Fibroblast of skin of right biceps (primary cell): Measurements from ENCODE around the gene UPF3A.
"Not testable (repeated sequence)": the region's sequence is repeated elsewhere in the genome, so short reads cannot be mapped to it uniquely, and the experiment has no call there.

Source experiments
- DNase-seq: peaks from one replicate; pipeline ENCODE4 v3.0.0-alpha.2; 2013

UPF3A gene, protein sequence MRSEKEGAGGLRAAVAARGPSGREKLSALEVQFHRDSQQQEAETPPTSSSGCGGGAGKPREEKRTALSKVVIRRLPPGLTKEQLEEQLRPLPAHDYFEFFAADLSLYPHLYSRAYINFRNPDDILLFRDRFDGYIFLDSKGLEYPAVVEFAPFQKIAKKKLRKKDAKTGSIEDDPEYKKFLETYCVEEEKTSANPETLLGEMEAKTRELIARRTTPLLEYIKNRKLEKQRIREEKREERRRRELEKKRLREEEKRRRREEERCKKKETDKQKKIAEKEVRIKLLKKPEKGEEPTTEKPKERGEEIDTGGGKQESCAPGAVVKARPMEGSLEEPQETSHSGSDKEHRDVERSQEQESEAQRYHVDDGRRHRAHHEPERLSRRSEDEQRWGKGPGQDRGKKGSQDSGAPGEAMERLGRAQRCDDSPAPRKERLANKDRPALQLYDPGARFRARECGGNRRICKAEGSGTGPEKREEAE

DNA sequence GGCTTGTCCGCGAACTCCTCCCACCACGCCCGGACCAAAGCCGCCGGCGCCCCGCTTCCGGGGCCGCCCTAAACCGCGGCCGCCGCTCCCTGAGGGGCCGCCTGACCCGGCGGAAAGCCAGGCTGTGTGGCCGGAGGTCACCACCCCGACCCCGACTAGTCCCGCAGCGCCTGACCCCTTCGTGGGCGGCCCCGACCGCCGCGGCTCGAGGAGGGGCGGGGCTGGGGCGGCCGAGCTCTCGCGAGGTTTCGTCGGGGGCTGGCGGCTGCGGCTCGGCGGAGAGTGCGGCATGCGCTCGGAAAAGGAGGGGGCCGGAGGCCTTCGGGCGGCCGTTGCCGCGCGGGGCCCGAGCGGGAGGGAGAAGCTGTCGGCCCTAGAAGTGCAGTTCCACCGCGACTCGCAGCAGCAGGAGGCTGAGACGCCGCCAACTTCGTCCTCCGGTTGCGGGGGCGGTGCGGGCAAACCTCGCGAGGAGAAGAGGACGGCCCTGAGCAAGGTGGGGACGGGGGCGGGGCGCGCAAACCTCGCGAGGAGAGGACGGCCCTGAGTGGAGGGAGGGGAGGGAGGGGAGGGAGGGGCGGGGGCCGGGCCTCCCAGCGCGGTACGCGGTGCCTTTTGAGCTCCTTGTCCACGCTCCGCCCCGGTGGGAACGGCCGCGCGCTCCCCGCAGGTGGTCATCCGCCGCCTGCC, at the start of gene UPF3A:
UPF3A (plus strand) TSS at position 251 of the 690 bp plus-strand sequence; CDS start at position 290, 39 bp downstream.
- peak; percentile 94 for DNase-seq

DNA sequence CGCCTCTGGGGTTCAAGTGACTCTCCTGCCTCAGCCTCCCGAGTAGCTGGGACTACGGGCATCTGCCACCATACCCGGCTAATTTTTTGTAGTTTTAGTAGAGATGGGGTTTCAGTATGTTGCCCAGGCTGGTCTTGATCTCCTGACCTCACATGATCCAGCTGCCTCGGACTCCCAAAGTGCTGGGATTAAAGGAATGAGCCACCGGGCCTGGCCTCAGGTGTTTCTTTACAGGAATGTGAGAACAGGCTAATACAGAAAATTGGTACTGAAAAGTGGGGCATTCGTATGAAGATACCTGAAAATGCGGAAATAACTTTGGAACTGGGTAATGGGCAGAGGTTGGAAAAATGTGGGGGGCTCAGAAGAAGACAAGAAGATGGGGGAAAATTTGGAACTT, 49.5 kb upstream of the UPF3A start:
- DNase-seq: no peak

GRCh38 chr13:114234266-114234644, 47.1 kb upstream of the UPF3A start:
- DNase-seq: no peak

- DNase-seq: peak; percentile 94
These were observed 46.6 kb upstream of the UPF3A start, which contains the start of gene CDC16 for GRCh38 chr13:114234645-114235421. TSS of gene CDC16 (plus strand) at chr13:114234897. CDS start at chr13:114235085, 188 bp downstream.

DNA sequence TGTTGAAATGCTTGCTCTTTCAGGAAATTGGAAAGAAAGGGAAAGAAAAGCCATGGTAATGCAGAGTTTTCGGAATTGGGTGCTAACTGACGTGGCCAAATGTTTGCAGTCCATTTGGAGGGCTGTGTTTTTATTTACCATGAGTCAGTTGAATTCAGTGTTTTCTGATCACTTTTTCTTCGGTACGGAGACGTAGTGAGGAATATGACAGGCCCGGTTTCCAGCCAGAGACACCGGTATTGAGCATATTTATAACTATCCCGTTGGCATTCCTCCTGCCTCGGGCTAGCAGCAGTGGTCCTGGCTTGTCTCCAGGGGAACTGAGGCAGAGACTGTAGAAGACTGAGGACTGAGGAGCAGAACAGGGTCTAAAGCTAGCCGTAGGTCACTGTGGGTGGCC, 45.7 kb upstream of the UPF3A start:
- DNase-seq: no peak

DNA sequence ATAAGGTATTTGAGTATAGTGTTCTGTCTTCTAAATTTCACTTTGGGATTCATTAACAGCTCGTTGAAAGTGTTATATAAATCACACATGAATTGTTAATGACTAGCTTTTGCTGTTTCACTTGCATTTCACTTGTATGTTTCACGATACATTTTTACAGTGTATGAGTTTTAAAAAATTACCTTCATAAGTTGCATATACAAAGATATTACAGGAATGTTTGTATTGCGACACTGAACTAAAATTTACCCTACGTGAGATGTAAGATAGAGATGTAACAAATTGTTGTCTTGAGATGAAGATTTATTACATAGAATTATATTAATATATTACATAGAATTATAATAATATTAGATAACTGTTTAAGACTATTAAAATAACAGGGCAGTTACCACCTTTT, 45.2 kb upstream of the UPF3A start:
- DNase-seq: no peak

GRCh38 chr13:114237415-114238112, 43.8 kb upstream of the UPF3A start:
- DNase-seq: no peak

DNA sequence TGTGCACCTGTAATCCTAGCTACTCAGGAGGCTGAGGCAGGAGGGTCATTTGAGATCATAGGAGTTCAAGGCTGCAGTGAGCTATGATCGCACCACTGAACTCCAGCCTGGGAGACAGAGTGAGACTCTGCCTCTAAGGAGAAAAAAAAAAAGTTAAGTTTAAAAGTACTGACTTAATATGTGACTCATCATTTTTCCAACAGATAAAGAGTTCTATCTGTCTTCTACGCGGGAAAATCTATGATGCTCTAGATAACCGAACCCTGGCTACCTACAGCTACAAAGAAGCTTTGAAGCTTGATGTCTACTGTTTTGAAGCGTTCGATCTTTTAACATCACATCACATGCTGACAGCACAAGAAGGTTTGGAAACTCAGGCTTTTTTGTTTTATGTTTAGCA, 39.5 kb upstream of the UPF3A start:
- no peak for DNase-seq

GRCh38 chr13:114243971-114244370, 37.4 kb upstream of the UPF3A start:
- DNase-seq: no peak

- no peak for DNase-seq
These were observed 36.8 kb upstream of the UPF3A start for GRCh38 chr13:114244637-114245036.

- peak; percentile 78 for DNase-seq
These were observed 33.4 kb upstream of the UPF3A start for GRCh38 chr13:114248011-114248410.

DNA sequence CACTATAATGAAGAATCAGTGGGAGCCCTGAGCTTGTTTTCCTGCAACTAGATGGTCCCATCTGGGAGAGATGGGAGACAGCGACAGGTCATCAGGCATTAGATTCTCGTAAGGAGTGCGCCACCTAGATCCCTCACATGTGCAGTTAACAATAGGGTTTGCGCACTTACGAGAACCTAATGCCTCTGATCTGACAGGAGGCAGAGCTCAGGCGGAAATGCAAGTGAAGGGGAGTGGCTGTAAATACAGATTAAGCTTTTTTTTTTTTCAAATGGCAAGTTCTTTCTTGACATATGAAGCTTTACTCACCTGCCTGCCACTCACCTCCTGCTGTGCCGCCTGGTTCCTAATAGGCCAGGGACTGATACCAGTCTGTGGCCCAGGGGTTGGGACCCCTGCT, 32.3 kb upstream of the UPF3A start:
- DNase-seq: no peak

GRCh38 chr13:114251639-114252440, 29.6 kb upstream of the UPF3A start:
- DNase-seq: not testable (repeated sequence)

- no peak for DNase-seq
These were observed 24.9 kb upstream of the UPF3A start for GRCh38 chr13:114256547-114256946.

DNA sequence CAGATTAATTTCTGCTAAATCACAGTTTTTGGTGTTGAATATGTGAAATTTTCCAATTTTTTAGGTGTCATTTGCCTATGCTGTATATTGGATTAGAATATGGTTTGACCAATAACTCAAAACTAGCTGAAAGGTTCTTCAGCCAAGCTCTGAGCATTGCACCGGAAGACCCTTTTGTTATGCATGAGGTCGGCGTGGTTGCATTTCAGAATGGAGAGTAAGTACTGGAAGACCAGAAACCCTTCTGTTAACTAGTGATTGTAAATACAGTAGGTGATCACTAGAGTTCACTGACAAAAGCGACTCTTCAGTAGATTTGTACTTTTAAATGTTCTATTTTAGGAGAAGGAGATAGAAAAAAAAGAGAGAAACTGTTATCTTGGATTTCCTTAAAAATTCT, 24.4 kb upstream of the UPF3A start:
- DNase-seq: no peak

GRCh38 chr13:114258589-114258988, 22.8 kb upstream of the UPF3A start:
- DNase-seq: no peak

DNA sequence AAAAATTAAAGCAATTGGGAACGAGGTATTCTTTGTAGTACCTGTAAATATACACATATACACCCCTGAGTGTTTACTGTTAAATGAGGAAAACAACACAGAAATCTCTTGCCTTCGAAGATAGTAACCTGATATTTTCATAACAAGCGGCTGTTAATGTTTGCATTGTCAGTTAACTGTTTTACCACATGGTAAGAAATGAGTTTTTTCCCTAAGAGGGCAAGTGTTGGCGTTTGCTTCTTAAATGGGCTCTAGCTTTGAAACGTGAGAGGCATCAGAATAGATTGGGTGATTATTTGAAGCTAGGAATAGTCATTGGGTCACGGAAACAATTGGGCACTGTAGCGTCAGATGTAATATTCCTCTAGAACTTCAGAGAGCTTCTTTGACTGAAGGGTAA, 22.0 kb upstream of the UPF3A start:
- DNase-seq: no peak

GRCh38 chr13:114259974-114260373, 21.4 kb upstream of the UPF3A start:
- DNase-seq: no peak

- DNase-seq: no peak
These were observed 20.6 kb upstream of the UPF3A start for GRCh38 chr13:114260814-114261213.

- no peak for DNase-seq
These were observed 20.0 kb upstream of the UPF3A start for GRCh38 chr13:114261328-114261965.

GRCh38 chr13:114263578-114263977, 17.8 kb upstream of the UPF3A start:
- DNase-seq: no peak
